ENCODE measurements around the gene PIP.
"Not testable (repeated sequence)": the region's sequence is repeated elsewhere in the genome, so short reads cannot be mapped to it uniquely, and the experiment has no call there.

Gene PIP

GRCh38 chr7:143177374-143178119, 45.7 kb downstream of the PIP start:
- DNase-seq (ENCODE audit: low spot score) = no peak

- DNase-seq (ENCODE audit: low spot score) = not testable (repeated sequence)
Measured at GRCh38 chr7:143180771-143181170, 48.9 kb downstream of the PIP start.

GRCh38 chr7:143181349-143181748, 49.5 kb downstream of the PIP start:
- no peak for DNase-seq (ENCODE audit: low spot score)

GRCh38 chr7:143183024-143183423, 51.1 kb downstream of the PIP start, which contains the start of gene TAS2R39:
Gene TAS2R39 (plus strand): TSS chr7:143183419. CDS start chr7:143183419, 0 bp downstream.
- DNase-seq (ENCODE audit: low spot score) = no peak

- no peak for DNase-seq (ENCODE audit: low spot score)
Measured at GRCh38 chr7:143185551-143185950, 53.7 kb downstream of the PIP start.

- no peak for DNase-seq (ENCODE audit: low spot score)
Measured at GRCh38 chr7:143188994-143189393, 57.1 kb downstream of the PIP start.
